ENCODE measurements around the gene TNNC1.

- TF ChIP-seq CTCF (IDR thresholded peaks at IDR 0.05 in 2 of 3, conservative IDR thresholded peaks at IDR 0.05 in 1 of 3; ENCODE audit: insufficient read depth in 2 of 3, low read depth in 1 of 3, low read length in 3 of 3) (no peak), FOSL1 (tag; conservative IDR thresholded peaks at IDR 0.05) (no peak), BACH1 (tag; IDR thresholded peaks at IDR 0.05) (no peak), ZNF282 (CRISPR knock-in tag; IDR thresholded peaks at IDR 0.05) (no peak), FOS (IDR thresholded peaks at IDR 0.05; ENCODE audit: extremely low read depth, insufficient read length) (no peak), POLR2AphosphoS5 (IDR thresholded peaks at IDR 0.05; ENCODE audit: control insufficient read depth, insufficient read depth, low read depth, low read length) (no peak), NR1H2 (CRISPR knock-in tag; IDR thresholded peaks at IDR 0.05) (no peak), FOXJ3 (CRISPR knock-in tag; IDR thresholded peaks at IDR 0.05) (no peak), TCF3 (CRISPR knock-in tag; IDR thresholded peaks at IDR 0.05) (no peak)
Observed at GRCh38 chr3:52456800-52457183, 3.0 kb upstream of the TNNC1 start.

All from K562 (cell line).